ENCODE measurements around the gene NOS1AP.

The NOS1AP gene

DNA sequence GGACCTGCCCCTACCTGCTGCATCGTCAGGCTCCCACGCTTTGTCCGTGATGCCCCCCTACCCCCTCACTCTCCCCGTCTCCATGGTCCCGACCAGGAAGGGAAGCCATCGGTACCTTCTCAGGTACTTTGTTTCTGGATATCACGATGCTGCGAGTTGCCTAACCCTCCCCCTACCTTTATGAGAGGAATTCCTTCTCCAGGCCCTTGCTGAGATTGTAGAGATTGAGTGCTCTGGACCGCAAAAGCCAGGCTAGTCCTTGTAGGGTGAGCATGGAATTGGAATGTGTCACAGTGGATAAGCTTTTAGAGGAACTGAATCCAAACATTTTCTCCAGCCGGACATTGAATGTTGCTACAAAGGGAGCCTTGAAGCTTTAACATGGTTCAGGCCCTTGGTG, 298.3 kb downstream of the NOS1AP start:
- H3K27ac ChIP-seq (ENCODE audit: low read depth, low read length), result no peak overlapping the region
- no peak overlapping the region for H3K4me3 ChIP-seq (ENCODE audit: low read depth, low read length)
- H3K27me3 ChIP-seq (ENCODE audit: control insufficient read depth, insufficient read depth, low read length), result no peaks in the 10 kb centered on the region
- peaks cover 7% of the 10 kb centered on the region; the same call in 1 of the 2 replicates for H3K36me3 ChIP-seq (ENCODE audit: control insufficient read depth, insufficient read depth, low read length)
- H3K4me1 ChIP-seq (ENCODE audit: control insufficient read depth, insufficient read depth, low read length), result no peaks in the 10 kb centered on the region
- no peaks in the 10 kb centered on the region for H3K9me3 ChIP-seq (ENCODE audit: control insufficient read depth, insufficient read depth, low read length)
- H3K9ac ChIP-seq (ENCODE audit: low read depth, low read length), result no peak overlapping the region

DNA sequence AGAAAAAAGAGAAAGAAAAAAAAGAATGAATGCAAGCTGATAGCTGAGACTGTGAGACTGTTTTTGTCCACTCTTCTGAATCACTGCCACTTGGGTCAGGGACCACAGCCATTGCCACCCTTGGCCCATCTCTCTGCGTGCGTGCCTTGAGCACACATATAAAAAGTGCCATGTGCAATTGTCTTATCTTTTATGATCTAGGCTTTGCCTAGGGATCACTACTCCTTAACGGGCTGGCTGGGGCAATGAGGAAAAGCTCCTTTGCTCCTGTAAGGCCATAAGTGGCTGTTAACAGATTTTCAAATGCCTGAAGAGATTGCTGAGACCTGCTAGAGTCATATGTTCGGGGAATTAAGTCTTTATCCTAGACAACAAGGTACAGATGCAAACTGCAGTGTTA, 299.0 kb downstream of the NOS1AP start:
- Histone ChIP-seq H3K9me3 (ENCODE audit: control insufficient read depth, insufficient read depth, low read length) (no peaks in the 10 kb centered on the region), H3K9ac (ENCODE audit: low read depth, low read length) (no peak overlapping the region), H3K4me1 (ENCODE audit: control insufficient read depth, insufficient read depth, low read length) (no peaks in the 10 kb centered on the region), H3K4me3 (ENCODE audit: low read depth, low read length) (no peak overlapping the region), H3K27me3 (ENCODE audit: control insufficient read depth, insufficient read depth, low read length) (no peaks in the 10 kb centered on the region), H3K27ac (ENCODE audit: low read depth, low read length) (no peak overlapping the region), H3K36me3 (ENCODE audit: control insufficient read depth, insufficient read depth, low read length) (peaks cover 7% of the 10 kb centered on the region; the same call in 1 of the 2 replicates)

DNA sequence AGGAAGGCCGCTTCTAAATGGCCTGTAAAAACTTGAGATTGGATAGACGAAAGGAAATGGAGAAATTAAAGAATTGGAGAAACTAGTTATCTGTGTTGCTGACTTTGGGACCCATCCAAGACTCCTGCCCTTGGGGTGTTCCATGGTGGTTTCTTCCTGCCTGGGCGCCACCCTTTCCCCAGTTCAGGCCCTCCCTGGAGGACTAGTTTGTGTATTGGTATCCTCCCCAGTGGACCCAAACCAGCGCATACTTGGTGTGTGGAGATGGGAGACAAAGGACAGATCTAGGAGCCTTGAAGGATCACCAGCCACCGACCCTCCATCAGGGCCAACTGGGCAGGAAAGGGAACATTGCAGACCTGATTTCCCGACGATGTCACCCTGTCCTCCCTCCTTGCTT, 300.1 kb downstream of the NOS1AP start:
- no peaks in the 10 kb centered on the region for H3K9me3 ChIP-seq (ENCODE audit: control insufficient read depth, insufficient read depth, low read length)
- H3K27ac ChIP-seq (ENCODE audit: low read depth, low read length), result no peak overlapping the region
- H3K4me1 ChIP-seq (ENCODE audit: control insufficient read depth, insufficient read depth, low read length), result no peaks in the 10 kb centered on the region
- peaks cover 7% of the 10 kb centered on the region; the same call in 1 of the 2 replicates for H3K36me3 ChIP-seq (ENCODE audit: control insufficient read depth, insufficient read depth, low read length)
- no peak overlapping the region for H3K4me3 ChIP-seq (ENCODE audit: low read depth, low read length)
- H3K27me3 ChIP-seq (ENCODE audit: control insufficient read depth, insufficient read depth, low read length), result no peaks in the 10 kb centered on the region
- H3K9ac ChIP-seq (ENCODE audit: low read depth, low read length), result no peak overlapping the region

DNA sequence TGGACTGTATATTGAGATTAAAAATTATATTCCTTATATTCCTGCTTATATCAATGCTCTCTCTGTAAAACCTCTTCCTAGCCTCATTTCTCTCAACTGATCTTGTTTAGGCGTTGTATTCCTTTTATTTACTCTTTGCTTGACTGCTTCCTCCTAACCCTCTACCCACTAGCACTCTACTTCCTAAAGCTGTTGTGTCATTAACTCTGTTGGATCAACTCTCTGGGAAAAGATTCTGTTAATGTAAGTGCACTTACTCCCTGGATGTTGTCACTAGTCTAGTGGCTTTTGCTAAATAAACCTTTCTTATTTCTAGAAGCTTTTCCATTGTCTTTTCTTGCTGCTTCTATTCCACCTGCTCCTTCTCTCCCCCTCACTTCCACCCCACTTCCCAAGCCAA, 300.7 kb downstream of the NOS1AP start:
- no peaks in the 10 kb centered on the region for H3K4me1 ChIP-seq (ENCODE audit: control insufficient read depth, insufficient read depth, low read length)
- no peak overlapping the region for H3K27ac ChIP-seq (ENCODE audit: low read depth, low read length)
- no peaks in the 10 kb centered on the region for H3K9me3 ChIP-seq (ENCODE audit: control insufficient read depth, insufficient read depth, low read length)
- H3K9ac ChIP-seq (ENCODE audit: low read depth, low read length), result no peak overlapping the region
- no peak overlapping the region for H3K4me3 ChIP-seq (ENCODE audit: low read depth, low read length)
- H3K36me3 ChIP-seq (ENCODE audit: control insufficient read depth, insufficient read depth, low read length), result peaks cover 7% of the 10 kb centered on the region; the same call in 1 of the 2 replicates
- no peaks in the 10 kb centered on the region for H3K27me3 ChIP-seq (ENCODE audit: control insufficient read depth, insufficient read depth, low read length)

DNA sequence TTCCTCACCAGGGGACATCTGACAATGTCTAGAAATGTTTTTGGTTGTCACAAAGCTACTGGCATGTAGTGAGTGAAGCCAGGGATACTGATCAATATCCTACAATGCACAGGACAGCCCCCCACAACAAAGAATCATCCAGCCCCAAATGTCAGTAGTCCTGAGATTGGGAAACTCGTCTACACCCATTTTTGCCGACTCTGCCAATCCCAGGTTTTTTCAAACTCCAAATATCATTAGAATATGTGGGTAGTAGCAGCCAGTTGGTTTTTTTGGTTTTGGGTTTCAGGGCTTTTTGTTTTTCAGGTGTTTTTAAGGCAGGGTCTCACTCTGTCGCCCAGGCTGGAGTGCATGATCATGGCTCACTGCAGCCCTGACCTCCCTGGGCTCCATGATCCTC, 301.2 kb downstream of the NOS1AP start:
- no peaks in the 10 kb centered on the region for H3K4me1 ChIP-seq (ENCODE audit: control insufficient read depth, insufficient read depth, low read length)
- no peak overlapping the region for H3K27ac ChIP-seq (ENCODE audit: low read depth, low read length)
- H3K36me3 ChIP-seq (ENCODE audit: control insufficient read depth, insufficient read depth, low read length), result peaks cover 7% of the 10 kb centered on the region; the same call in 1 of the 2 replicates
- H3K9ac ChIP-seq (ENCODE audit: low read depth, low read length), result no peak overlapping the region
- H3K9me3 ChIP-seq (ENCODE audit: control insufficient read depth, insufficient read depth, low read length), result no peaks in the 10 kb centered on the region
- H3K27me3 ChIP-seq (ENCODE audit: control insufficient read depth, insufficient read depth, low read length), result no peaks in the 10 kb centered on the region
- no peak overlapping the region for H3K4me3 ChIP-seq (ENCODE audit: low read depth, low read length)

DNA sequence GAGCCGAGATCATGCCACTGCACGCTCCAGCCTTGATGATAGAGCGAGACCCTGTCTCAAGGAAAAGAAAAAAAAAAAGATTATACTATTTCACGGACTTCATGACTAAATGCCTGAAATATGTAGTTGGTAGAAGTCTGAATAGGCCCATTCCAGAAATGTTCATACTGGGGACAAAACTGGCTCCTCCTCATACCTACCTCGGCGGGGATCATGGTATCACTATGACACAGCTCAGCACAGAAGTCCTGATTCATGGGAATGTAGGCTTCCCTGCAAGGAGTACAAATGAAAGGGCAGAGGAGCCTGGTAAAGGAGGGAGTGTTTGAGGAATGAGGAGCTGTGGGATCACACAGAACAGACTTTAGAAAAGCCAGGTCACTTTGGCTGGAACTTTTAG, 302.1 kb downstream of the NOS1AP start:
- H3K27ac ChIP-seq (ENCODE audit: low read depth, low read length), result no peak overlapping the region
- H3K36me3 ChIP-seq (ENCODE audit: control insufficient read depth, insufficient read depth, low read length), result peaks cover 7% of the 10 kb centered on the region; the same call in 1 of the 2 replicates
- H3K9me3 ChIP-seq (ENCODE audit: control insufficient read depth, insufficient read depth, low read length), result no peaks in the 10 kb centered on the region
- no peak overlapping the region for H3K4me3 ChIP-seq (ENCODE audit: low read depth, low read length)
- H3K4me1 ChIP-seq (ENCODE audit: control insufficient read depth, insufficient read depth, low read length), result no peaks in the 10 kb centered on the region
- H3K9ac ChIP-seq (ENCODE audit: low read depth, low read length), result no peak overlapping the region
- no peaks in the 10 kb centered on the region for H3K27me3 ChIP-seq (ENCODE audit: control insufficient read depth, insufficient read depth, low read length)

DNA sequence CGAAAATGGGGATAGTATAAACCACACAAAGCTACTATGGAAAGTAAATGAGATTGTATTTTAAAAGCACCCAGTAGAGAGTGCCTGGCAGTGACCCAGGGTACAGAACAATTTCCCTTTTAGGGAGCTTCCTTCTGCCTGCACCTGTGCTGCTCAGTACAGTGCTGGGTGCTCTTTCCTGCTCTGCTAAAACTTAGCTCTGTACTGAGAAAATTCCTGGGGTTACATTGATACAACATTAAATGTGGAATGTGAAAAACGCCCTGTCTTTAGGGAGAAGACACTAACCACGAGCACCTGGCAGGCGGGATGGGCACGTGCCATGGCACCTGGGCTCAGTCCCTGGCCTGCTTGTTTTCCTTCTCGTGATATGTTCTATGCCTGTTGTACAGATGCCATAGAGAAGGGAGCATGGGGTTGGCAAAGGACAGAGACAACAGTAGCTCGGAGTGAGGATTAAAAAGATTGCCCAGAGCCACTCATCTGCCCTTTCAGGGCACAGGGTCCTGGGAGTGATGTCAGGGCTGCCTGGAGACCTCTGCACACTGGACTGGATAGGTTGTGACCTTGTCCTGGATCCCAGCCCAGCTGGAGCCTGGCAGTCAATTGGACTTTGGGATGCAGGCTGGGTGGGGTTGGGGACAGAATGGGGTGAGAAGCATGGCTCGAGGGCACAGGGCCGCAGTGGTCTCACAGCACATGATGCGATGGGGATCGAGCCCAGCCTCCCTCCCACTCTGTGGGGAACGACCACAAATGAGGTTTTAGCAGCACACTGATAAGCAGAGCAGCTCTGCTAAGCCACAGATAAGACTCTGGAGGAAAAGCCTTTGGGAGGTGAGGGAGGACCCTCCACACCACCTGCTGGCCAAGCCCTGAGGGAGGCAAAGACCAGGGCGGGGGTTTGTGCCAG, 302.9 kb downstream of the NOS1AP start:
- Histone ChIP-seq H3K4me3 (ENCODE audit: low read depth, low read length) (no peak overlapping the region), H3K36me3 (ENCODE audit: control insufficient read depth, insufficient read depth, low read length) (peaks cover 3% of the 10 kb centered on the region; the same call in 1 of the 2 replicates), H3K27me3 (ENCODE audit: control insufficient read depth, insufficient read depth, low read length) (no peaks in the 10 kb centered on the region), H3K9me3 (ENCODE audit: control insufficient read depth, insufficient read depth, low read length) (no peaks in the 10 kb centered on the region), H3K27ac (ENCODE audit: low read depth, low read length) (no peak overlapping the region), H3K4me1 (ENCODE audit: control insufficient read depth, insufficient read depth, low read length) (no peaks in the 10 kb centered on the region), H3K9ac (ENCODE audit: low read depth, low read length) (no peak overlapping the region)

DNA sequence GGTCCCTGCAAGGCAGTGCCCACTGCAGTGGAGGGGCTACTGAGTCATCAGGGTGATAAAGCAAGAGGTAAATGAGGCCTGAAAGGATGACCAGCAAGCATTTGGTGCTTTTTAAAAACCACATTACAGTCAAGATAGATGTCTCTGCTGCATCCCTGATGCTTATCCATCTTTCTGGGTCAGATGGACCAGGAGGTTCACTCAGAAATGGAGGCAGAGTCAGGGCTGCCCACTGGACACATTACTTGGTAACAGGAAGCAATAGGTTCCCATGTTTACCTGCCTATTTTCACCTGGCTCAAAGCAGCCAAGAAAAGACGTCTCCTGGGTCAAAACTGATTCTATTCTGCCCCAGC, 303.6 kb downstream of the NOS1AP start:
- Histone ChIP-seq H3K4me3 (ENCODE audit: low read depth, low read length) (no peak overlapping the region), H3K9ac (ENCODE audit: low read depth, low read length) (no peak overlapping the region), H3K27me3 (ENCODE audit: control insufficient read depth, insufficient read depth, low read length) (no peaks in the 10 kb centered on the region), H3K27ac (ENCODE audit: low read depth, low read length) (no peak overlapping the region), H3K9me3 (ENCODE audit: control insufficient read depth, insufficient read depth, low read length) (no peaks in the 10 kb centered on the region), H3K36me3 (ENCODE audit: control insufficient read depth, insufficient read depth, low read length) (no peaks in the 10 kb centered on the region), H3K4me1 (ENCODE audit: control insufficient read depth, insufficient read depth, low read length) (no peaks in the 10 kb centered on the region)

DNA sequence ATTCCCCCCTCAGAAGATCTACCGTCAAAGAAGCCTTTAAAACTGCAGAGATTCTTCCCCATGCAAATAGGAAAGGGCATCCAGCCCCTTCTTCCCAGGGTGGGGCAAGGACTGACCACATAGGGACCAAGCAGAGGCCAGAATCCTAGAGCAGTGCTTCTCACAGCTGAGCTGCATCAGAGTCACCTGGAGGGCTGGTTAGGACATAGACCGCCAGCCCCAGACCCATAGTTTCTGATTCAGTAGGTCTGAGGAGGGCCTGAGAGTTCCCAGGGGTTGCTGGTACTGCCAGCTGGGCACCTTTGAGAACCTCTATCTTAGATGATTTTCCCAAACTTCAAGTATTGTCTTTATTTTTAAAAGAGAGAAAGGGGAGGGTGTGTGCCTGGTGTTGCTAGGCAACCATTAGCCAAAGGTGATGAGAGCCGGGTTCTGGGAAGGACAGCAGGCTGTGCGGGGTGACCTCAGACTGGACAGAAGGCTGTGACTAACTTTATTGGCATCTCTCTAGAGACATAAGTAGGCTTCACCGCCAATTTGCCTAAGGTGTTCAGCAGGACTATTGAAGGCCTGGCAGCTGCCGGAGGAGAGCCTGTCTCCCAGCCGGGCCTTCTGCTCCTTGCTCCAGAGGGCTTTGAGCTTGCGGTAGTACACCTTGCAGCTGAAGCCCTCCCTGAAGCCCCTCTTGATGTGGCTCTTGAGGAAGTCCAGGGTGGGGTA, 304.2 kb downstream of the NOS1AP start:
- no peak overlapping the region for H3K4me3 ChIP-seq (ENCODE audit: low read depth, low read length)
- no peak overlapping the region for H3K27ac ChIP-seq (ENCODE audit: low read depth, low read length)
- no peak overlapping the region for H3K9ac ChIP-seq (ENCODE audit: low read depth, low read length)
- no peaks in the 10 kb centered on the region for H3K36me3 ChIP-seq (ENCODE audit: control insufficient read depth, insufficient read depth, low read length)
- H3K4me1 ChIP-seq (ENCODE audit: control insufficient read depth, insufficient read depth, low read length), result no peaks in the 10 kb centered on the region
- no peaks in the 10 kb centered on the region for H3K27me3 ChIP-seq (ENCODE audit: control insufficient read depth, insufficient read depth, low read length)
- H3K9me3 ChIP-seq (ENCODE audit: control insufficient read depth, insufficient read depth, low read length), result no peaks in the 10 kb centered on the region

DNA sequence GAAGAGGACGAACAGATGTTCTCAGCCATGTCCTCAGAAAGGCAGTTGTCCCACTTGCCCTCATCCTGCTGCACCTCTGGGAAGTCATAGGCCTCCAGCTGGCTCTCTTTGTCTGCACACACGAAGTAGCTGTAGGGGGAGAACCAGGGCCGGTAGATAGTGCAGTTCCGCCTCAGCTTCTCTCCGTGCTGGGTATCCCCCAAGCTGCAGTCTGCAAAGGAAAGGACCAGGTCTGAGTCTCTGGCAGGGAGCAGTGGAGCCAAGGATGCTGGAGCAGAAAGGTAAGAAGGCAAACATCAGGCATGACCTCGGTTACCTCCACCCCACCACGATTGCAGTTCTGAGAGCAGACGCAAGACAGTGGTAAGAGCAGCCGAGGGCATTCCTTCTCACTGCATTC, 304.9 kb downstream of the NOS1AP start:
- Histone ChIP-seq H3K27me3 (ENCODE audit: control insufficient read depth, insufficient read depth, low read length) (no peaks in the 10 kb centered on the region), H3K27ac (ENCODE audit: low read depth, low read length) (no peak overlapping the region), H3K4me1 (ENCODE audit: control insufficient read depth, insufficient read depth, low read length) (no peaks in the 10 kb centered on the region), H3K36me3 (ENCODE audit: control insufficient read depth, insufficient read depth, low read length) (no peaks in the 10 kb centered on the region), H3K4me3 (ENCODE audit: low read depth, low read length) (no peak overlapping the region), H3K9me3 (ENCODE audit: control insufficient read depth, insufficient read depth, low read length) (no peaks in the 10 kb centered on the region), H3K9ac (ENCODE audit: low read depth, low read length) (no peak overlapping the region)

DNA sequence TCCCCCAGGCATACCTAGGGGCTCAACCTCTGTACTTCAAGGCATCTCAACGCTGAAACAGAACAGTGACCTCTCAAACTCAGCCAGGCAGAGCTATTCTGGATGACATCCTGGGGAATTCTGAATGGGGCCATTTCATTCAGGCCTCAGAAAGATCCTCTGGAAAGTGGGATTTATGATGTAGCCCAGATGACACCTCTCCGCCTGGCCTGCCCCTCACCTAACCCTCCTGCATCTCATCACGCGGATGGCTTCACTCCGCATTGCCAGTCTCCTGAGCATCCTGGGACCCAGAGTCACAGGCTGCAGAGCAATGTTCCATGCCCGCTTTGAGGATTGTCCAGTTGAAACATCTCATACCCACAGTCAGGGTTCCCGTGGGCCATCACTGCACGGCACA, 306.0 kb downstream of the NOS1AP start:
- no peaks in the 10 kb centered on the region for H3K9me3 ChIP-seq (ENCODE audit: control insufficient read depth, insufficient read depth, low read length)

More for the DNA sequence above, 306.0 kb downstream of the NOS1AP start:
- no peaks in the 10 kb centered on the region for H3K36me3 ChIP-seq (ENCODE audit: control insufficient read depth, insufficient read depth, low read length)
- H3K4me1 ChIP-seq (ENCODE audit: control insufficient read depth, insufficient read depth, low read length), result no peaks in the 10 kb centered on the region
- no peak overlapping the region for H3K27ac ChIP-seq (ENCODE audit: low read depth, low read length)
- no peaks in the 10 kb centered on the region for H3K27me3 ChIP-seq (ENCODE audit: control insufficient read depth, insufficient read depth, low read length)
- no peak overlapping the region for H3K4me3 ChIP-seq (ENCODE audit: low read depth, low read length)
- H3K9ac ChIP-seq (ENCODE audit: low read depth, low read length), result no peak overlapping the region
